Stimulated activated naive CD8-positive, alpha-beta T cell treated with anti-CD3 and anti-CD28 coated beads, Interleukin-15, amount 100 ng/mL, for 72 hours (primary cell): Measurements from ENCODE around the gene CFD.
A peak's percentile ranks its signal among the peaks of the same experiment; 100 is the strongest.

Source experiments
- ATAC-seq: fragments of 150-1000 bp; cut with Tn5 transposase; 2 replicates; pipeline ENCODE4 v1.10.0; 2021; ENCODE audit warnings: mild to moderate bottlenecking, moderate library complexity
- DNase-seq, 2 donors: peaks; one replicate each; pipeline ENCODE4 v3.0.0; 2021 to 2022
- H3K27ac Mint-ChIP-seq, 2 donors: one replicate each; pipeline ENCODE4 v1.8.0; 2022; ENCODE audit warnings: mild to moderate bottlenecking in 2 of 2, mixed read lengths in 2 of 2, moderate library complexity in 2 of 2
- H3K27me3 Mint-ChIP-seq: one replicate; pipeline ENCODE4 v1.8.0; 2022; ENCODE audit warnings: mixed read lengths
- H3K4me1 Mint-ChIP-seq: one replicate; pipeline ENCODE4 v1.8.0; 2022; ENCODE audit warnings: mild to moderate bottlenecking, mixed read lengths
- H3K4me3 Mint-ChIP-seq, 2 donors: one replicate each; pipeline ENCODE4 v1.8.0; 2022; ENCODE audit warnings: mild to moderate bottlenecking in 2 of 2, mixed read lengths in 2 of 2, moderate library complexity in 1 of 2
- H3K9me3 Mint-ChIP-seq, 2 donors: one replicate each; pipeline ENCODE4 v1.8.0; 2022; ENCODE audit warnings: mixed read lengths in 2 of 2

Gene CFD

GRCh38 chr19:898663-899062 is 39.2 kb downstream of the CFD start:
- Mint-ChIP-seq H3K4me1 (peaks cover 27% of the 10 kb centered on the region), H3K27ac (no peak overlapping the region), H3K4me3 (no peak overlapping the region), H3K27me3 (no peaks in the 10 kb centered on the region), H3K9me3 (no peaks in the 10 kb centered on the region)
- peak in 1 of 2 donors; percentile 31 for DNase-seq
- no peak for ATAC-seq

GRCh38 chr19:899336-900042 is 40.0 kb downstream of the CFD start:
- Mint-ChIP-seq H3K4me1 (peaks cover 29% of the 10 kb centered on the region), H3K27ac (no peak overlapping the region), H3K27me3 (no peaks in the 10 kb centered on the region), H3K4me3 (no peak overlapping the region), H3K9me3 (no peaks in the 10 kb centered on the region)
- DNase-seq (no peak), ATAC-seq (no peak)

GRCh38 chr19:900043-900301 is 40.5 kb downstream of the CFD start:
- no peak for ATAC-seq
- Mint-ChIP-seq H3K27ac (no peak overlapping the region), H3K27me3 (no peaks in the 10 kb centered on the region), H3K4me1 (peaks cover 33% of the 10 kb centered on the region), H3K9me3 (no peaks in the 10 kb centered on the region), H3K4me3 (no peak overlapping the region)
- DNase-seq, result no peak

- Mint-ChIP-seq H3K4me3 (no peak overlapping the region), H3K27ac (peak overlapping the region in 1 of 2 donors; percentile 50), H3K27me3 (no peaks in the 10 kb centered on the region), H3K4me1 (peaks cover 34% of the 10 kb centered on the region), H3K9me3 (no peaks in the 10 kb centered on the region)
- ATAC-seq (peak; percentile 64), DNase-seq (no peak)
Observed at GRCh38 chr19:900302-901111, 41.0 kb downstream of the CFD start.

- H3K4me3 Mint-ChIP-seq, result no peak overlapping the region
- no peaks in the 10 kb centered on the region for H3K27me3 Mint-ChIP-seq
- H3K9me3 Mint-ChIP-seq, result no peaks in the 10 kb centered on the region
- ATAC-seq (no peak), DNase-seq (no peak)
- peaks cover 43% of the 10 kb centered on the region for H3K4me1 Mint-ChIP-seq
- H3K27ac Mint-ChIP-seq, result peak overlapping the region in 1 of 2 donors; percentile 19
Observed at GRCh38 chr19:901216-902092, 42.0 kb downstream of the CFD start.

- Mint-ChIP-seq H3K4me3 (no peak overlapping the region), H3K27me3 (no peaks in the 10 kb centered on the region), H3K27ac (no peak overlapping the region), H3K9me3 (no peaks in the 10 kb centered on the region), H3K4me1 (peaks cover 49% of the 10 kb centered on the region)
- no peak for DNase-seq
- no peak for ATAC-seq
Observed at GRCh38 chr19:902093-902370, 42.6 kb downstream of the CFD start.

- Mint-ChIP-seq H3K27ac (peak overlapping the region in 1 of 2 donors; percentile 52), H3K4me3 (no peak overlapping the region), H3K4me1 (peaks cover 55% of the 10 kb centered on the region), H3K9me3 (no peaks in the 10 kb centered on the region), H3K27me3 (no peaks in the 10 kb centered on the region)
- ATAC-seq (no peak), DNase-seq (no peak)
Observed at GRCh38 chr19:902446-903226, 43.2 kb downstream of the CFD start.

- no peaks in the 10 kb centered on the region for H3K9me3 Mint-ChIP-seq
- ATAC-seq (no peak), DNase-seq (no peak)
- no peak overlapping the region for H3K27ac Mint-ChIP-seq
- H3K4me1 Mint-ChIP-seq, result peaks cover 62% of the 10 kb centered on the region
- H3K27me3 Mint-ChIP-seq, result no peaks in the 10 kb centered on the region
- H3K4me3 Mint-ChIP-seq, result no peak overlapping the region
Observed at GRCh38 chr19:903266-903797, 43.9 kb downstream of the CFD start.

- ATAC-seq (no peak), DNase-seq (no peak)
- peaks cover 74% of the 10 kb centered on the region for H3K4me1 Mint-ChIP-seq
- H3K4me3 Mint-ChIP-seq, result no peak overlapping the region
- H3K27me3 Mint-ChIP-seq, result no peaks in the 10 kb centered on the region
- H3K9me3 Mint-ChIP-seq, result no peaks in the 10 kb centered on the region
- peak overlapping the region in 1 of 2 donors; percentile 77 for H3K27ac Mint-ChIP-seq
Observed at GRCh38 chr19:904545-904944, 45.1 kb downstream of the CFD start.

- Mint-ChIP-seq H3K4me1 (peaks cover 79% of the 10 kb centered on the region), H3K27me3 (no peaks in the 10 kb centered on the region), H3K27ac (peak overlapping the region; percentile 12 to 40), H3K4me3 (peak overlapping the region; percentile 42 to 80), H3K9me3 (no peaks in the 10 kb centered on the region)
- no peak for ATAC-seq
- DNase-seq, result no peak
Observed at GRCh38 chr19:906480-906879, 47.0 kb downstream of the CFD start.

- peak overlapping the region; percentile 39 to 80 for H3K4me3 Mint-ChIP-seq
- peak; percentile 65 for ATAC-seq
Observed at GRCh38 chr19:907183-907853, 47.9 kb downstream of the CFD start.

GRCh38 chr19:911197-912033 is 52.0 kb downstream of the CFD start:
- no peaks in the 10 kb centered on the region for H3K9me3 Mint-ChIP-seq
- ATAC-seq (no peak), DNase-seq (no peak)
- no peaks in the 10 kb centered on the region for H3K27me3 Mint-ChIP-seq
- H3K27ac Mint-ChIP-seq, result peak overlapping the region in 1 of 2 donors; percentile 90
- peaks cover 44% of the 10 kb centered on the region for H3K4me1 Mint-ChIP-seq
- peak overlapping the region; percentile 65 to 69 for H3K4me3 Mint-ChIP-seq

More at GRCh38 chr19:907183-907853, 47.9 kb downstream of the CFD start:
- Mint-ChIP-seq H3K27ac (peak overlapping the region in 1 of 2 donors; percentile 63), H3K4me1 (peaks cover 72% of the 10 kb centered on the region), H3K27me3 (no peaks in the 10 kb centered on the region), H3K9me3 (no peaks in the 10 kb centered on the region)
- DNase-seq, result peak; percentile 47 to 64

GRCh38 chr19:912181-913079 is 53.0 kb downstream of the CFD start:
- peaks cover 40% of the 10 kb centered on the region for H3K4me1 Mint-ChIP-seq
- DNase-seq, result no peak
- peak overlapping the region; percentile 86 to 95 for H3K4me3 Mint-ChIP-seq
- ATAC-seq, result no peak
- H3K27me3 Mint-ChIP-seq, result no peaks in the 10 kb centered on the region
- no peaks in the 10 kb centered on the region for H3K9me3 Mint-ChIP-seq
- H3K27ac Mint-ChIP-seq, result peak overlapping the region; percentile 46 to 95
